AG04450 (cell line): Measurements from ENCODE around the gene EML1. TPM values are rescaled to one million over a fixed set of nuclear protein-coding genes. Genes with fewer than 3 reads are reported as not detected.

Experiments
- CTCF ChIA-PET: fragments of 300-600, 350-600 bp; formaldehyde crosslinking; extraction: SDS; loops from one replicate; lab custom pipeline; 2022; ENCODE audit warnings: antibody characterized with exemption, inconsistent platforms; lab: Charles Lee
- POLR2A ChIA-PET: fragments of 350-600 bp; formaldehyde crosslinking; extraction: SDS; loops from one replicate; lab custom pipeline; 2021; ENCODE audit warnings: antibody characterized with exemption, inconsistent platforms; lab: Yijun Ruan, JAX
- DNase-seq: peaks from one replicate; pipeline ENCODE4 v3.0.0-alpha.2; 2011; ENCODE audit warnings: low read depth, low spot score
- H3K27ac ChIP-seq: one replicate; pipeline ENCODE4 v1.5.1; 2012; ENCODE audit warnings: low read depth, low read length, control low read depth
- H3K27me3 ChIP-seq: one replicate; pipeline ENCODE4 v1.6.0; 2012; ENCODE audit warnings: low read length; ENCODE audit not compliant: control insufficient read depth, insufficient read depth
- H3K4me3 ChIP-seq: 2 replicates; pipeline ENCODE4 v1.5.1; 2011; ENCODE audit warnings: mild to moderate bottlenecking, low read depth, low read length, control low read depth
- H3K9me3 ChIP-seq: 2 replicates; pipeline ENCODE4 v1.5.1; 2012; ENCODE audit warnings: low read length; ENCODE audit not compliant: control insufficient read depth, insufficient read depth
- polyA plus RNA-seq: library from polyadenylated mRNA; depleted of rRNA; stranded (reverse); fragments of >200 nt; gene quantifications from 2 replicates; pipeline ENCODE4 v1.2.3, GENCODE V29; 2011; rRNA removed
- small RNA-seq: library from RNA; depleted of rRNA; stranded (forward); fragments of <200 nt; gene quantifications from one replicate; pipeline ENCODE3, GENCODE V24; 2012; ENCODE audit warnings: low read depth; ENCODE audit not compliant: insufficient read length
- TF ChIP-seq, protein P1 (sequence below): IDR thresholded peaks from 2 replicates; pipeline ENCODE4 v1.5.1; 2011; ENCODE audit warnings: low read depth, low read length, control low read depth, inconsistent platforms

The EML1 gene
- polyA plus RNA-seq, 1 experiment, result 37.7 TPM

DNA sequence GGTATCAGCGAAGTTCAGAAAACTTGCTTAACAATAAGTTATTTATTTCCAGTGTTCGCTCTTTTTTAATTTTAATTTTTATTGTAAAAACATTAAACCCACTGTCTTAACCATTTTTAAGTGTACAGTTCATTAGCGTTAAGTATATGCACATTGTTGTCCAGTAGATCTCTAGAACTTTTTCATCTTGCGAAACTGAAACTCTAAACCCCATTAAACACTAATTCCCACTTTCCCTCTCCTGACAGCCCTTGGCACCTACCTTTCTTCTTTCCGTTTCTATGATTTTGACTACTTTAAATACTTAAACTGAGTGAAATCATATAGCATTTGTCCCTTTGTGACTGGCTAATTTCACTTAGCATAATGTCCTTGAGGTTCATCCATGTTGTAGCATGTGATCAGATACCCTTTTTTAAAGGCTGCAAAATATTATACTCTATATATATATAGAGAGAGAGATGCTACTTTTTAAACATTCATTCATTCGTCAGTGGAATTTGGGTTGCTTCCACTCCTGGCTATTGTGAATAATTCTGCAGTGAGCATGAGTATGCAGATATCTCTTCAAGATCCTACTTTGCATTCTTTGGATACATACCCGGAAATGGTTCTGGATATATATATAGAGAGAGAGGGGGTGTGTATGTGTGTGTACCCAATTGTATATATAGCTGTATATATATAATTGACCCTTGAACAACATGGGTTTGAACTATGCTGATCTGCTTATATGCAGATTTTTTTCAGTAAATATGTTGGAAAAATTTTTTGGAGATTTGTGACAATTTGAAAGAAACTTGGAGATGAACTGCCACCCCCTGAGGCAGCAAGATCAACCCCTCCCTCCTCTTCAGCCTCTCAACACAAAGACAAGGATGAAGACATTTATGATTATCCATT, 197.3 kb downstream of the EML1 start:
- no peaks in the 10 kb centered on the region for H3K27me3 ChIP-seq
- no peak overlapping the region for H3K27ac ChIP-seq
- POLR2A ChIA-PET, result no interaction called here
- no peak for DNase-seq
- CTCF ChIA-PET, result interaction anchor here (1.0 to 1.3 kb wide), 4 partner anchors 8 to 202 kb away, joined by 3 to 8 read pairs (median 3); no protein-coding TSS in a partner anchor
- TF ChIP-seq, protein P1, sequence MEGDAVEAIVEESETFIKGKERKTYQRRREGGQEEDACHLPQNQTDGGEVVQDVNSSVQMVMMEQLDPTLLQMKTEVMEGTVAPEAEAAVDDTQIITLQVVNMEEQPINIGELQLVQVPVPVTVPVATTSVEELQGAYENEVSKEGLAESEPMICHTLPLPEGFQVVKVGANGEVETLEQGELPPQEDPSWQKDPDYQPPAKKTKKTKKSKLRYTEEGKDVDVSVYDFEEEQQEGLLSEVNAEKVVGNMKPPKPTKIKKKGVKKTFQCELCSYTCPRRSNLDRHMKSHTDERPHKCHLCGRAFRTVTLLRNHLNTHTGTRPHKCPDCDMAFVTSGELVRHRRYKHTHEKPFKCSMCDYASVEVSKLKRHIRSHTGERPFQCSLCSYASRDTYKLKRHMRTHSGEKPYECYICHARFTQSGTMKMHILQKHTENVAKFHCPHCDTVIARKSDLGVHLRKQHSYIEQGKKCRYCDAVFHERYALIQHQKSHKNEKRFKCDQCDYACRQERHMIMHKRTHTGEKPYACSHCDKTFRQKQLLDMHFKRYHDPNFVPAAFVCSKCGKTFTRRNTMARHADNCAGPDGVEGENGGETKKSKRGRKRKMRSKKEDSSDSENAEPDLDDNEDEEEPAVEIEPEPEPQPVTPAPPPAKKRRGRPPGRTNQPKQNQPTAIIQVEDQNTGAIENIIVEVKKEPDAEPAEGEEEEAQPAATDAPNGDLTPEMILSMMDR, result no peak
- H3K4me3 ChIP-seq, result no peak overlapping the region
- H3K9me3 ChIP-seq, result no peaks in the 10 kb centered on the region

DNA sequence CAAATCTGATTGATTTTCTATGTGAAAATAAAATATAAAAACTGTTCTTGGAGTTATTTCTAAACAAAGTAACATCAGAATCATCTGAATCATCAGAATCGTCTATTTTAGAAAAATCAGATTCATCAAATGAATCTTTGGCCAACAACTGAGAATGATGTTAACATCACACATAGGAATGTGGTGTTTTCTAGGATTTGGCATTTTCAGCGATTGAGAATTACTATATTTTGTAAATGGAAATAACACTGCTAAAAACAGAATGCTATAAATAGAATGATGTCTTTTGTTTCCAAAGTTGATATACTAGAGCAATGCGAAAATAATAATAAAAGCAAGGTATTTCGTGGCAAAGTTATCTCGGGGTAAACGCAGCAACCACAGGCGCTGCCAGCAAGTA, 198.1 kb downstream of the EML1 start:
- H3K4me3 ChIP-seq, result no peak overlapping the region
- TF ChIP-seq, protein P1, result no peak
- no peak for DNase-seq
- H3K27me3 ChIP-seq, result no peaks in the 10 kb centered on the region
- POLR2A ChIA-PET, result no interaction called here
- no peaks in the 10 kb centered on the region for H3K9me3 ChIP-seq
- H3K27ac ChIP-seq, result no peak overlapping the region
- CTCF ChIA-PET, result interaction anchor here (1.3 kb wide), 1 partner anchor 8 kb away, joined by 3 read pairs; no protein-coding TSS in a partner anchor

Small RNAs within 50 kb of the gene (small RNA-seq; reads per million reads assigned to genes)
- not detected for gene RNU1-47P

Other genes with a start within 250 kb of the EML1 start
- 7.2 and 8.5 TPM in 2 replicates for gene CCDC85C, start 189.2 kb upstream of the EML1 start, polyA plus RNA-seq
- gene HHIPL1, start 148.3 kb upstream of the EML1 start, polyA plus RNA-seq, result 1.1 and 1.2 TPM in 2 replicates
- gene CYP46A1, start 109.1 kb upstream of the EML1 start, polyA plus RNA-seq, result 0.07 and 0.14 TPM in 2 replicates